Neural cell (in vitro differentiated cells): ENCODE measurements around the gene CGB3.

Experiments
- CTCF ChIP-seq: fragments of 450-650 bp; IDR thresholded peaks from 2 replicates; pipeline ENCODE4 v1.5.1; 2014; ENCODE audit warnings: antibody characterized with exemption, mild to moderate bottlenecking, moderate library complexity; ENCODE audit not compliant: poor library complexity, severe bottlenecking
- EZH2 ChIP-seq: fragments of 200-600, 300-800 bp; shearing (Covaris generic), sonication (generic); IDR thresholded peaks from 2 replicates; pipeline ENCODE4 v1.6.1; 2014; ENCODE audit warnings: antibody characterized with exemption, low read length, borderline replicate concordance, mild to moderate bottlenecking; ENCODE audit not compliant: insufficient read depth, poor library complexity, severe bottlenecking
- MXI1 ChIP-seq: fragments of 450-650 bp; conservative IDR thresholded peaks from 2 replicates; pipeline ENCODE4 v1.6.1; 2014; ENCODE audit warnings: antibody characterized with exemption, mild to moderate bottlenecking; ENCODE audit not compliant: poor library complexity, severe bottlenecking
- POLR2AphosphoS5 ChIP-seq: IDR thresholded peaks from 2 replicates; pipeline ENCODE4 v1.6.1; 2012
- RAD21 ChIP-seq: fragments of 450-650 bp; conservative IDR thresholded peaks from 2 replicates; pipeline ENCODE4 v1.6.1; 2014; ENCODE audit warnings: antibody characterized with exemption, mild to moderate bottlenecking, moderate library complexity

- no peak for TF ChIP-seq CTCF
- no peak for TF ChIP-seq POLR2AphosphoS5
- no peak for TF ChIP-seq EZH2
- TF ChIP-seq MXI1: no peak
- no peak for TF ChIP-seq RAD21
Measured at GRCh38 chr19:49061000-49061399, 36.9 kb upstream of the CGB3 start.
